Stimulated activated CD8-positive, alpha-beta memory T cell treated with anti-CD3 and anti-CD28 coated beads, Interleukin-4, amount 100 ng/mL, for 1 hour (primary cell): Measurements from ENCODE around the gene CHIC2.
A peak's percentile ranks its signal among the peaks of the same experiment; 100 is the strongest.
"Not testable (repeated sequence)": the region's sequence is repeated elsewhere in the genome, so short reads cannot be mapped to it uniquely, and the experiment has no call there.

Source experiments
- DNase-seq, 2 donors: peaks; one replicate each; pipeline ENCODE4 v3.0.0-alpha.2; 2020; ENCODE audit warnings: low read depth in 2 of 2, low spot score in 1 of 2

CHIC2 gene

GRCh38 chr4:54064317-54065111 lies at the start of gene CHIC2:
TSS of gene CHIC2 (minus strand) at chr4:54064605. CDS start at chr4:54064300, 305 bp downstream.
- peak; percentile 82 to 91 for DNase-seq

DNA sequence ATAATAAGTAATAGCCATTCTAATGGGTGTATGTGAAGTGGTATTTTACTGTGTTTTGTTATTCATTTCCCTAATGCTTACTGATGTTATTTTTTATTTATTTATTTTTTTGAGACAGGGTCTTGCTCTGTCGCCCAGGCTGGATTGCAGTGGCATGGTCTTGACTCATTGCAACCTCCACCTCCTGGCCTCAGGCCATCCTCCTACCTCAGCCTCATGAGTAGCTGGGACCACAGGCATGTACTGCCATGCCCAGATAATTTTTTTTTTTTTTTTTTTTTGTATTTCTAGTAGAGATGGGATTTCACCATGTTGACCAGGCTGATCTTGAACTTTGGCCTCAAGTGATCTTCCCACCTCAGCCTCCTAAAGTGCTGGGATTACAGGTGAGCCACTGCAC lies 48.8 kb upstream of the CHIC2 start:
- not testable (repeated sequence) for DNase-seq

DNA sequence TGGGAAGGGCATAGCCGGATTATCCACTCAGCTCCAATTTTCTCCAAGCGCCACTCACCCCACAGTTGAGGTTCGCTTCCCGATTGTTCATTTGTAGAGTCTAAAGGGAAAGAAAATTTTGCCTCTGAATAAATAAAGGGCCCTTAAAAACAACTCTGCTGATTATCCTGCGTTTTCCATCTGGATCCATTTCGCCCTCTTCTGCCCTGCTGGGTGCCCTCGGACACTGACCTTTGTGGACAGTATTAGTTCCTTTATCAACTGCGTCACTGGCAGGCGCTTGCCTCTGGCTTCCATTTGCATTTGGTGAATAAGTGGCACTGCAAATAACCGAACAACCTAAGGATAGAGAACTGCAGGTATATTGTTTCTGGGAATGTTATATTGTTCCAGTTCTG lies 45.6 kb upstream of the CHIC2 start:
- DNase-seq = no peak

DNA sequence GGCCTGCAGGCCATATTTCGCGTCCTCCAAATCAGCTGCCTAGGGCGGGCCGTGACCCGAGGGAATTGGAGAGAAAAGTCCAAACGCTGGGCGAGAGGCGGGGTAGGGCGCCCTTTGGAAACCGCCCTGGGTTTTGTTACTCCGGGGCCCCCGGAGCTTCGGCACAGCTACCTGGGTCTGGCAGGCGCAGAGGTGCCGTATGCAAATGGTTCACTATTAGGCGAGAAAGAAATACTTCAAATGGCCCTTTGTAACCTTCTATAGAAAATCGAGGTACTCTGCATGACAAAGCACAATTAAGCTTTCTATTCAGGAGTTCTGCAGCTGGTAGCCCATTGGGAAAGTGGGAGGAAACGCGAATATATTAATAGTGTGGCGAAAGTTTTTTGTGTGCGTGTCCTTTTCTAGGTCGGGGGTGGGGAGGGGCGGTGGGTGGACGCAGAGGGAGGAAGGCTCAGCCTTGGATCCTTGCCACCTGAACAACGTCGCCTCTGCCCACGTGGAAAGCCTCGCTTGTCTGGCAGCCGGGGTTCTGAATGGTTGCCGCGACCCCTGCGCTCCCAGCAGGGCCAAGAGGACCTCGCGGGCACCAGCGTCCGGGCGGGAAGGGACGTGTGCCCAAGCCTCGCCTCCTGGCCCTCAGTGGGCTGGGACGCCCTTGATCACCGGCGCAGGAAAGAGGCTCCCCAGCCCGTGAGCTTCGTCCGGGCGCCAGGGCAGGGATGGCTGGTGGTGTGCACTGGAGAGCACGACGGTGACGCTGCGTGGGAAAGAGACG lies 45.0 kb upstream of the CHIC2 start:
- no peak for DNase-seq

GRCh38 chr4:54107951-54108748 lies 43.7 kb upstream of the CHIC2 start:
- DNase-seq = no peak

GRCh38 chr4:54104907-54105306 lies 40.5 kb upstream of the CHIC2 start:
- no peak for DNase-seq

GRCh38 chr4:54103190-54103574 lies 38.8 kb upstream of the CHIC2 start:
- no peak for DNase-seq

GRCh38 chr4:54102531-54103106 lies 38.2 kb upstream of the CHIC2 start:
- DNase-seq = no peak

- DNase-seq = no peak
Measured at GRCh38 chr4:54101190-54102041, 37.0 kb upstream of the CHIC2 start.

- no peak for DNase-seq
Measured at GRCh38 chr4:54100595-54101189, 36.3 kb upstream of the CHIC2 start.

GRCh38 chr4:54099748-54100574 lies 35.6 kb upstream of the CHIC2 start, which contains the start of gene GSX2:
TSS of gene GSX2 (plus strand) at chr4:54100163. CDS start at chr4:54100345, 182 bp downstream.
- no peak for DNase-seq

- no peak for DNase-seq
Measured at GRCh38 chr4:54099287-54099747, 34.9 kb upstream of the CHIC2 start.

- no peak for DNase-seq
Measured at GRCh38 chr4:54098375-54098774, 34.0 kb upstream of the CHIC2 start.

DNA sequence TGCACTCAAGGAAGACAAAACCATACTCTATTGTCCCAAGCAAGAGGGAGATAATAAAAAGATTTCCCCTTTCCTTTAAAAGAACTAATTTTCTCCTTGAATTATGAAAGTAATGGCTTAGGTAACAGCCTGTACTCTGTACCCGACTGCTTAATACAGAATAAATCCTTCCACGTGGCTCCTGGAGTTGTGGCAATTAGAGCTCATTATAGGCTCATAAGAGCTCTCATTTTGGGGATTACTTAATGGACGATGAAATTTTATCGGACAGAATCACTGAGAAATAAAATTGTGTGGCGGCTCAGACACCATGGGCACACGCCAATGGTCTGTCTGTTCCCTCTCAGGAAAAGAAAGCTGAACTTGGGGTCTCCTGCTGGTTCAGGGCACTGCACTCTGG lies 32.7 kb upstream of the CHIC2 start:
- DNase-seq = no peak

DNA sequence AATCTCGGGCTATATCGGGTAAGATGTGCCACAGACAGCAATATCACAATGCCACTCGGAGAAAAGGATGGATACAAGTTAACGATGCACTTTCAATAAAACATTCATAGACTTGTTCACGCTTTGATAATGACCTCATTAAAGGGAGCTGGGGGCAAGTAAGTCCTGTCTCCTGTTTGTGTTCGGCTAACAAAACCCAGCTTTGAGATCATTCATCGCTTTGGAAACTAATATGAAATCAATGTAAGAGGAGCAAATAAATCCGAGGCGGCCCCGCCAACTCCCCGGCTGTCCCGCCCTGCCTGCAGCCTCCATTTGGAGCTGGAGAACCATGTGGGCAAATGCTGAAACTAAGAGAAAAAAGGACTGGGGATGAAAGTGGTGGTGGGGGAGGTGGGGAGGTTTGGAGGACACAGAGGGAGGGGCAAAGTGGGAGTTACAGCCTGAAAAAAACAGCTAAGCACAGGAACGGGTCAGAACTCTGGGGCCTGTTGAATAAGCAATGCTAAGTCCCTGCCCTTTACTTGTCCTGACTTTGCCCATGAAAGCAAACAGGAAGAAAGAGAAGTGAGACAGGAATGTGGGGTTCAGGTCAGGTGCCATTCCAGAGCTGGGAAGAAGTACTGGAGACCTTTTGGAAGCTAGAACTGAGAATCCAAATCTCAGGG lies 32.0 kb upstream of the CHIC2 start:
- no peak for DNase-seq

DNA sequence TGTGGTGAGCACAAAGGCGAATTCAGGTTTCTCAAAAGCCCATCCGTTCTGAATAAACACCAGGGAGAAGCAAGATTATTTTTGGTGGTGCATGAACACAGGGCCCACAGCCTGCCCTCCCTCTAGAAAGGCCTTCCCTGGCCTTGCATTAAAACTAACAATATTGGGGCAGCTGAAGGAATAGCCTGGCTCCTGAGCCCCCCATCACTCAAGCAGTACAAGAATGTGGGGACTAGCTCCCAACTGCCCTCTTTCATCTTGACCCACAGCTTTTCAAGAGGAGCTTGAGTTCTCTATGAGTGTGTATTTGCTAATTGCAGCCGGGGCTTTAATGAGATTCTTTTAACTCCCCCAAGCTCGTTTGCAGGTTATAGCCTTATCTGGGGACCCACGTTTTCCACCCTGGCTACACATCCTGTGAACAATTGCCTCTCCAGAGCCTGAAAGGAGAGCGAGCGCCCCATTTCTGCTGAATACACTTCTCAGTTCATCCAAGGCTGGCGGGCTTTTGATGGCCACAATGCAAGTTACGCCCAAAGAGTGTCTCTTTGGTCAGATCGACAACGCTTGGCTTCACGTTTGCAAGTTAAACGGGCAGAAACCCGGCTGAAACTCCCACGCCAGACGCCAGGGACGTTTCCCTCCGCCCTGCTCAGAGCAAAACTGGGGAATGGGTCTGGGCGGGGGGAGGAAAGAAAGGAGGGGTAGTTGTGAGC lies 30.9 kb upstream of the CHIC2 start:
- DNase-seq = no peak

GRCh38 chr4:54094451-54094850 lies 30.0 kb upstream of the CHIC2 start:
- DNase-seq = no peak
